Thyroid gland (tissue), 4 donors: ENCODE measurements around the gene TNP2. TPM values are rescaled to one million over a fixed set of nuclear protein-coding genes. Genes with fewer than 3 reads are reported as not detected.

Experiments used
- DNase-seq, 2 donors: peaks; one replicate each; pipeline ENCODE4 v3.0.0-alpha.2; 2019
- H3K27ac ChIP-seq, 3 donors: fragments of 200-600 bp; sonication (generic); 1 replicate in 2 of 3; 2 replicates in 1 of 3; pipeline ENCODE4 v1.5.1; 2016 to 2019; ENCODE audit warnings: mild to moderate bottlenecking in 1 of 3, moderate library complexity in 1 of 3
- H3K27me3 ChIP-seq: fragments of 200-600 bp; sonication (generic); one replicate; pipeline ENCODE4 v1.5.1; 2019
- H3K36me3 ChIP-seq, 2 donors: fragments of 200-600 bp; sonication (generic); one replicate each; pipeline ENCODE4 v1.5.1; 2016 to 2019
- H3K4me1 ChIP-seq, 2 donors: fragments of 200-600 bp; sonication (generic); one replicate each; pipeline ENCODE4 v1.5.1; 2017 to 2019
- H3K4me3 ChIP-seq, 3 donors: fragments of 200-600 bp; sonication (generic); replicated peaks in 1 of 3; 1 replicate in 2 of 3; 2 replicates in 1 of 3; pipeline ENCODE4 v1.5.1; 2016; ENCODE audit warnings: mild to moderate bottlenecking in 1 of 3
- H3K9me3 ChIP-seq: fragments of 200-600 bp; sonication (generic); one replicate; pipeline ENCODE4 v1.5.1; 2017
- CTCF ChIP-seq, 6 experiments: fragments of 200-600 bp in 3 of 6; fragments of 450-650 bp in 3 of 6; sonication (generic) in 3 of 6; IDR thresholded peaks; one replicate each; pipeline ENCODE4 v1.5.1; 2016 to 2019; ENCODE audit warnings: antibody characterized with exemption in 6 of 6, mild to moderate bottlenecking in 2 of 6, inconsistent platforms in 1 of 6, moderate library complexity in 1 of 6
- POLR2A ChIP-seq, 2 donors: fragments of 450-650 bp; IDR thresholded peaks; one replicate each; pipeline ENCODE4 v1.6.1; 2017; ENCODE audit warnings: antibody characterized with exemption in 2 of 2, mild to moderate bottlenecking in 2 of 2, moderate library complexity in 1 of 2
- WGBS, 2 donors: methylation state at CpG; one replicate each; pipeline ENCODE4 v1.1.5; 2017; 5-methylcytosine and 5-hydroxymethylcytosine counted together
- intact Hi-C: fragments of 100-400 bp; cut with DNase I; formaldehyde crosslinking; loops from one replicate; pipeline ENCODE4 v1.15.1; 2023
- total RNA-seq, 4 donors: library from RNA; depleted of rRNA; stranded (reverse); fragments of >200 nt; gene quantifications; one replicate each; pipeline ENCODE4 v1.2.3, GENCODE V29; 2016

The TNP2 gene
- total RNA-seq, 4 donors from 2014 or later = not detected

GRCh38 chr16:11263737-11264136, 5.4 kb downstream of the TNP2 start:
- WGBS, 2 donors = 71 to 72% methylated on average over 4 of the region's 4 CpGs
- TF ChIP-seq POLR2A (IDR thresholded peaks at IDR 0.05) = no peak
- no peak for TF ChIP-seq CTCF (IDR thresholded peaks at IDR 0.05)
- Histone ChIP-seq H3K27me3 (no peaks in the 10 kb centered on the region), H3K4me3 (no peak overlapping the region), H3K36me3 (no peaks in the 10 kb centered on the region), H3K27ac (no peak overlapping the region), H3K9me3 (no peaks in the 10 kb centered on the region), H3K4me1 (peaks cover 6 to 9% of the 10 kb centered on the region in 2 donors)
- intact Hi-C loops = no loop called here
- no peak for DNase-seq

- Histone ChIP-seq H3K36me3 (no peaks in the 10 kb centered on the region), H3K4me1 (peaks cover 8 to 12% of the 10 kb centered on the region in 2 donors), H3K4me3 (no peak overlapping the region), H3K9me3 (no peaks in the 10 kb centered on the region), H3K27ac (no peak overlapping the region), H3K27me3 (no peaks in the 10 kb centered on the region)
- WGBS, 2 donors = 88% methylated on average over 8 of the region's 8 CpGs
- TF ChIP-seq POLR2A (IDR thresholded peaks at IDR 0.05) (no peak), CTCF (IDR thresholded peaks at IDR 0.05) (no peak)
- intact Hi-C loops = no loop called here
- no peak for DNase-seq
Observed at GRCh38 chr16:11262915-11263314, 6.2 kb downstream of the TNP2 start.

DNA sequence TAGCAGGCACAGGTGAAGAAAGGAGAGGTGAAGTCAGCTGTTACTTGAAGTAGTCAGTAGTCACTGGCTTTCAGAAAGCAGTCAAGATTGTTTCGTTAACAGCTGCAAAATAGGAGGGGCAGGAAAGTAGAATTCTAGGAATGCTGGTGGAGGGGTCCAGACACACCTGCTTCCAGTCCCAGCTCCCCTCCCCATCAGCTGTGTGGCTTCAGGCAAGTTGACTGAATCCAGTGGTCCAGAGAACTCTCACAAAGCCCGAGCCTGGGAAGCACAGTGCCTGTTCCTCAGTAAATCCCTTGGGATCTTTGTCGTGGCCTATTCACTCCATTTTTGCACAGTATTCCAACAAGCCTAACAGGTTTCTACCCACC, 8.5 kb downstream of the TNP2 start:
- intact Hi-C loops = no loop called here
- WGBS, 2 donors = 59 to 71% methylated on average over 3 of the region's 3 CpGs

DNA sequence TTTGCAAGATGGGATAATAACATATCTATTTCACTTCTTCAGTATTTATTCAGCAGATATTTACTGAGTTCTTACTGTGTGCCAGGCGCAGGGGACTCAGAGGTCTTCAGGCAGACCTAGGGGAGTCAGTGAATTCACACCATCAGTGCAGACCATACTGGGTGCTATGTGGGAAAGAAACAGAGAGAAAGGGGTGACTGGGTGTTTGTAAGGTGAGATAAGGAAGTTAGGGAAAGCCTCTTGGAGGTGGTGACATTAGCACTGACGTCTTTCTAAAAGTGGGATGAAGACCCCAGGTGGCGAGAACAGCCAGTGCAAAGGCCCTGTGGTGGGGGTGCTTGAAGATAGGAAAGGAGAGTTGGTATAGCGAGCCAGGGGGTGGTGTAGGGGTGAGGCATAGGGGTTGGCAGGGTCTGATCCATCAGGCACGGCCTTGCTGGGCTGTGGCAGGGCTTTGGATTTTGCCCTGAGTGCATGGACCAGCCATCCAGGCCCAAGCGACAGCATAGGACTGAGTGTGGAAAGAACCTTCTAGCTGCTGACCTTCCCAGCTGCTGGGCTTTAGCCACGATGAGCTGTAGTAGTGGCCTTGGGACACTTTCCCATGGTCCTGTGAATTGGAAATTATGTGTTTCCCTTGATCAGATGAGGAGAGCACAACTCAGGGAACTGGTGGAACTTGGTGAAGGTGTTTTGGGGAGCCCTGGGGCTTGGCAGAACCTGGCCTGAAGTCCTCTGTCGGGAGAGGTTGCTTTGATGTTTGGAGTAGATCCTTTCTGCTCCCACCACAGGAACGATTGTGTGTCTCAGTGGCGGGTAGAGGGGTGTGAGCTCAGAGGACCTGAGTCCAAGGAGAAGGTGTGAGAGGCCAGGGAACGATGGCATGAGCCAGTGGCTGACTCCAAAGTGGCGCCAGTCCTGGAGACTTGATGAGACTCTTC, 9.2 kb downstream of the TNP2 start:
- no peak overlapping the region for H3K4me3 ChIP-seq
- TF ChIP-seq CTCF (IDR thresholded peaks at IDR 0.05) (no peak), POLR2A (IDR thresholded peaks at IDR 0.05) (no peak)
- DNase-seq = no peak
- H3K36me3 ChIP-seq = no peaks in the 10 kb centered on the region
- intact Hi-C loops = loop anchor here (5.0 kb wide), 1 partner anchor 87 kb away; the partner anchor contains the start of gene RMI2
- H3K27me3 ChIP-seq = no peaks in the 10 kb centered on the region
- peaks cover 14 to 22% of the 10 kb centered on the region in 2 donors for H3K4me1 ChIP-seq
- no peaks in the 10 kb centered on the region for H3K9me3 ChIP-seq
- H3K27ac ChIP-seq = no peak overlapping the region
- whole genome bisulfite sequencing, 2 donors = 90 to 92% methylated on average over 12 of the region's 12 CpGs

More for the DNA sequence above, 8.5 kb downstream of the TNP2 start:
- no peak overlapping the region for H3K4me3 ChIP-seq
- H3K9me3 ChIP-seq = no peaks in the 10 kb centered on the region
- H3K27me3 ChIP-seq = no peaks in the 10 kb centered on the region
- no peaks in the 10 kb centered on the region for H3K36me3 ChIP-seq
- TF ChIP-seq CTCF (IDR thresholded peaks at IDR 0.05) = no peak
- TF ChIP-seq POLR2A (IDR thresholded peaks at IDR 0.05) = no peak
- DNase-seq = no peak
- no peak overlapping the region for H3K27ac ChIP-seq
- peaks cover 14 to 22% of the 10 kb centered on the region in 2 donors for H3K4me1 ChIP-seq
